Parathyroid adenoma (tissue), 2 donors: Measurements from ENCODE around the gene MRPS26.
"Not testable (repeated sequence)": the region's sequence is repeated elsewhere in the genome, so short reads cannot be mapped to it uniquely, and the experiment has no call there.

Experiments
- H2AFZ ChIP-seq: fragments of 300-600 bp; sonication (generic); one replicate; pipeline ENCODE4 v1.7.0; 2017; ENCODE audit warnings: antibody characterized with exemption, mild to moderate bottlenecking
- H3K27ac ChIP-seq: fragments of 300-600 bp; sonication (generic); one replicate; pipeline ENCODE4 v1.7.0; 2017
- H3K27me3 ChIP-seq: fragments of 300-600 bp; sonication (generic); one replicate; pipeline ENCODE4 v1.7.0; 2017; ENCODE audit warnings: low read length; ENCODE audit not compliant: control insufficient read depth, insufficient read depth
- H3K36me3 ChIP-seq: fragments of 300-600 bp; sonication (generic); one replicate; pipeline ENCODE4 v1.7.0; 2017; ENCODE audit warnings: low read length; ENCODE audit not compliant: control insufficient read depth, insufficient read depth
- H3K4me1 ChIP-seq: fragments of 300-600 bp; sonication (generic); one replicate; pipeline ENCODE4 v1.7.0; 2017; ENCODE audit warnings: control low read depth
- H3K4me2 ChIP-seq: fragments of 300-600 bp; sonication (generic); one replicate; pipeline ENCODE4 v1.7.0; 2017; ENCODE audit warnings: low read length
- H3K4me3 ChIP-seq: fragments of 300-600 bp; sonication (generic); one replicate; pipeline ENCODE4 v1.7.0; 2017; ENCODE audit warnings: low read depth, low read length
- H3K79me2 ChIP-seq: fragments of 300-600 bp; sonication (generic); one replicate; pipeline ENCODE4 v1.7.0; 2017; ENCODE audit warnings: control low read depth
- H3K9ac ChIP-seq: fragments of 300-600 bp; sonication (generic); one replicate; pipeline ENCODE4 v1.7.0; 2017; ENCODE audit warnings: mild to moderate bottlenecking
- H3K9me3 ChIP-seq: fragments of 300-600 bp; sonication (generic); one replicate; pipeline ENCODE4 v1.7.0; 2017; ENCODE audit warnings: low read length; ENCODE audit not compliant: control insufficient read depth
- TF ChIP-seq, protein P1 (sequence below): fragments of 300-600 bp; sonication (generic); IDR thresholded peaks from one replicate; pipeline ENCODE4 v1.7.0; 2017; ENCODE audit warnings: antibody characterized with exemption, mild to moderate bottlenecking
- donor health status: primary hyperparathyroidism.

Gene MRPS26

DNA sequence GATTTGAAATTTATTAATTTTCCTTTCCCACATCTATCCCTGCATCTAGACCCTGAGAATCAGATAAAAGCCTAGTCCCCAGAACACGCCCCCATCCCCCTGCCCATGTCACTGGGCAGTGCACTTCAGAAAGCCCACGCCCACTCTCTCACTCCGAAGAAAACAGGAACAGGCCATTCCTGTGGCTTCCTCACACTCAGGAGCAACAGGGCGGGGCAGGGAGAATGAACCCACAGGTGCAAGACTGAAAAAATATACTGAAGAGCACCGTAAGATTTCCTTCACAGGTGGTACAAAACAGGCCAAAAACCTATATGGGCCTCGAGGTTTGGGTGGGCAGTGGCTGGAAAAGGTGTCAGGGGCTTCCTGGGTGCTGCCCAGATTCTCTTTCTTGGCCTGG, 29.0 kb downstream of the MRPS26 start:
- H2AFZ ChIP-seq, result no peak overlapping the region
- no peaks in the 10 kb centered on the region for H3K9me3 ChIP-seq
- no peak overlapping the region for H3K4me2 ChIP-seq
- no peaks in the 10 kb centered on the region for H3K79me2 ChIP-seq
- H3K36me3 ChIP-seq, result no peaks in the 10 kb centered on the region
- TF ChIP-seq, protein P1, sequence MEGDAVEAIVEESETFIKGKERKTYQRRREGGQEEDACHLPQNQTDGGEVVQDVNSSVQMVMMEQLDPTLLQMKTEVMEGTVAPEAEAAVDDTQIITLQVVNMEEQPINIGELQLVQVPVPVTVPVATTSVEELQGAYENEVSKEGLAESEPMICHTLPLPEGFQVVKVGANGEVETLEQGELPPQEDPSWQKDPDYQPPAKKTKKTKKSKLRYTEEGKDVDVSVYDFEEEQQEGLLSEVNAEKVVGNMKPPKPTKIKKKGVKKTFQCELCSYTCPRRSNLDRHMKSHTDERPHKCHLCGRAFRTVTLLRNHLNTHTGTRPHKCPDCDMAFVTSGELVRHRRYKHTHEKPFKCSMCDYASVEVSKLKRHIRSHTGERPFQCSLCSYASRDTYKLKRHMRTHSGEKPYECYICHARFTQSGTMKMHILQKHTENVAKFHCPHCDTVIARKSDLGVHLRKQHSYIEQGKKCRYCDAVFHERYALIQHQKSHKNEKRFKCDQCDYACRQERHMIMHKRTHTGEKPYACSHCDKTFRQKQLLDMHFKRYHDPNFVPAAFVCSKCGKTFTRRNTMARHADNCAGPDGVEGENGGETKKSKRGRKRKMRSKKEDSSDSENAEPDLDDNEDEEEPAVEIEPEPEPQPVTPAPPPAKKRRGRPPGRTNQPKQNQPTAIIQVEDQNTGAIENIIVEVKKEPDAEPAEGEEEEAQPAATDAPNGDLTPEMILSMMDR, result no peak
- no peaks in the 10 kb centered on the region for H3K27me3 ChIP-seq
- no peak overlapping the region for H3K4me3 ChIP-seq
- no peak overlapping the region for H3K27ac ChIP-seq
- no peaks in the 10 kb centered on the region for H3K4me1 ChIP-seq
- no peak overlapping the region for H3K9ac ChIP-seq

GRCh38 chr20:3075315-3075714, 29.5 kb downstream of the MRPS26 start:
- not testable (repeated sequence) for H3K4me3 ChIP-seq, H3K4me2 ChIP-seq, H3K27me3 ChIP-seq, H2AFZ ChIP-seq, H3K9ac ChIP-seq, H3K9me3 ChIP-seq, H3K79me2 ChIP-seq, H3K36me3 ChIP-seq, H3K27ac ChIP-seq, H3K4me1 ChIP-seq

DNA sequence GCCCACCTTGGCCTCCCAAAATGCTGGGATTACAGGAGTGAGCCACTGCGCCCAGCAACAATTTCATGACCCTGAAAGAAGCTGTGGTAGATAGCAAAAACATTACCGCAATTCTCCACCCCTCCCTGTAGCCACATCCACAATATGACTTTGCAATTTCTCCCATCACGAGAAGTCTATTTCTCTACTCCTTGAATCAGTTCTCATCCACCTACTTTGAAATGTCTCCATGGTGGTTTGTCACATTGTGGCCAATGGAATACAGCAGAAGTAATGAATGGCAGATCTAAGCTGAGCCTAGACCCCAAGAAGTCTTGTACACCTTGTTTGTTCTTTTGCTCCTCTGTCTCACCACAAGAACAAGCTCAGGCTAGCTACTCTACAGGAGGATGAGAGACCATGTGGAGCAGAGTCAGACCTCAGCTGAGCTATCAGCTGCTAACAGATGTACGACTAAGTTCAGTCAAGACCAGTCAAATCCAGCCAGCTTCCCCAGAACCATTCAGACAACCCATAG, 31.8 kb downstream of the MRPS26 start:
- TF ChIP-seq, protein P1, result no peak
- Histone ChIP-seq H3K4me2 (no peak overlapping the region), H3K9ac (no peak overlapping the region), H3K27me3 (no peaks in the 10 kb centered on the region), H3K4me3 (no peak overlapping the region), H3K9me3 (no peaks in the 10 kb centered on the region), H3K4me1 (no peaks in the 10 kb centered on the region), H3K79me2 (no peaks in the 10 kb centered on the region), H2AFZ (no peak overlapping the region), H3K36me3 (no peaks in the 10 kb centered on the region), H3K27ac (no peak overlapping the region)

GRCh38 chr20:3080939-3081388, 35.1 kb downstream of the MRPS26 start:
- no peak overlapping the region for H3K4me2 ChIP-seq
- H3K4me3 ChIP-seq, result no peak overlapping the region
- no peaks in the 10 kb centered on the region for H3K79me2 ChIP-seq
- H3K27me3 ChIP-seq, result no peaks in the 10 kb centered on the region
- no peak overlapping the region for H3K27ac ChIP-seq
- TF ChIP-seq, protein P1, result no peak
- H3K9me3 ChIP-seq, result no peaks in the 10 kb centered on the region
- no peak overlapping the region for H2AFZ ChIP-seq
- H3K4me1 ChIP-seq, result no peaks in the 10 kb centered on the region
- no peak overlapping the region for H3K9ac ChIP-seq
- no peaks in the 10 kb centered on the region for H3K36me3 ChIP-seq

GRCh38 chr20:3081641-3082040, 35.8 kb downstream of the MRPS26 start:
- H3K4me1 ChIP-seq, result no peaks in the 10 kb centered on the region
- no peak overlapping the region for H3K9ac ChIP-seq
- H3K4me2 ChIP-seq, result no peak overlapping the region
- no peak overlapping the region for H2AFZ ChIP-seq
- H3K4me3 ChIP-seq, result no peak overlapping the region
- TF ChIP-seq, protein P1, result no peak
- no peaks in the 10 kb centered on the region for H3K27me3 ChIP-seq
- H3K36me3 ChIP-seq, result no peaks in the 10 kb centered on the region
- H3K27ac ChIP-seq, result no peak overlapping the region
- H3K79me2 ChIP-seq, result no peaks in the 10 kb centered on the region
- H3K9me3 ChIP-seq, result no peaks in the 10 kb centered on the region
